Astrocyte of the spinal cord (primary cell): ENCODE measurements around the gene APBA2.

Experiments used
- DNase-seq: peaks from one replicate; pipeline ENCODE4 v3.0.0; 2011; ENCODE audit warnings: low read depth, low spot score
- H3K4me3 ChIP-seq: 2 replicates; pipeline ENCODE4 v1.5.1; 2011; ENCODE audit warnings: low read depth, mild to moderate bottlenecking, low read length, moderate library complexity
- CTCF ChIP-seq: IDR thresholded peaks from 2 replicates; pipeline ENCODE4 v1.5.1; 2012; ENCODE audit warnings: low read depth, mild to moderate bottlenecking, low read length, inconsistent platforms
- in situ Hi-C: cut with HindIII; loops from 2 replicates; pipeline ENCODE4 v1.10.0; 2017; ENCODE audit warnings: low sequenced_read_pairs

The APBA2 gene

GRCh38 chr15:28962851-28963710, 77.3 kb downstream of the APBA2 start:
- DNase-seq: no peak
- no peak for TF ChIP-seq CTCF
- in situ Hi-C loops: no loop called here
- H3K4me3 ChIP-seq: no peak overlapping the region

DNA sequence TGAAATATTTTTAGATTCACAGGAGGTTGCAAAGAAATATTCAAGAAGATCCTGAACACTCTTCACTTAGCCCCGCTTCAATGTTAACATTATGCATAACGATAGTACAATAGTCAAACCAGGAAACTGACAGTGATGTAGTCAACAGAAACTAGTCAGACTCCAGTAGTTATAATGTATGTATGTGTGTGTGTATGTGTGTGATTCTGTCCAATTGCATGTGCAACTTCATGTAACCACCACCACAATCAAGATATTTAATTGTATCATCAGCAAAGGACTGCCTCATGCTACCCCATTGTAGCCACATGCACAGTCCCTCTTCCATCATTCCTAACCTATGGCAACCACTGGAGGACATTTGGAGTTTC, 77.9 kb downstream of the APBA2 start:
- no peak for DNase-seq
- no peak overlapping the region for H3K4me3 ChIP-seq
- in situ Hi-C loops: no loop called here
- TF ChIP-seq CTCF: no peak

DNA sequence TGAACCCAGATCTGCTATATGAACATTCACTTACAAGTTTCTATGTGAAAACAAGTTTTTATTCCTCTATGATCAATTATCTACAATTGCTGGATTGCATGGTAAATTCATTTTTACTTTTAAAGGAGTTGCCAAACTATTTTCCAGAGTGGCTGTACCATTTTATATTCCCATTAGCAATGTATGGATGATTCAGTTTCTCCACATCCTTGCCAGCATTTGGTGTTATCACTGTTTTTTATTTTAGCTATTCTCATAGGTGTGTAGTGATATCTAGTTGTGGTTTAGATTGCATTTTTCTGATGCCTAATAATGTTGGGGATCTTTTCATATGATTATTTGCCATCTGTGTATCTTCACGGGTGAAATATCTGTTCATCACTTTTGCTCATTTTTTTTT, 78.3 kb downstream of the APBA2 start:
- H3K4me3 ChIP-seq: no peak overlapping the region
- DNase-seq: no peak
- in situ Hi-C loops: no loop called here
- no peak for TF ChIP-seq CTCF

GRCh38 chr15:28967066-28967465, 81.3 kb downstream of the APBA2 start:
- TF ChIP-seq CTCF: no peak
- in situ Hi-C loops: no loop called here
- H3K4me3 ChIP-seq: no peak overlapping the region
- DNase-seq: no peak

DNA sequence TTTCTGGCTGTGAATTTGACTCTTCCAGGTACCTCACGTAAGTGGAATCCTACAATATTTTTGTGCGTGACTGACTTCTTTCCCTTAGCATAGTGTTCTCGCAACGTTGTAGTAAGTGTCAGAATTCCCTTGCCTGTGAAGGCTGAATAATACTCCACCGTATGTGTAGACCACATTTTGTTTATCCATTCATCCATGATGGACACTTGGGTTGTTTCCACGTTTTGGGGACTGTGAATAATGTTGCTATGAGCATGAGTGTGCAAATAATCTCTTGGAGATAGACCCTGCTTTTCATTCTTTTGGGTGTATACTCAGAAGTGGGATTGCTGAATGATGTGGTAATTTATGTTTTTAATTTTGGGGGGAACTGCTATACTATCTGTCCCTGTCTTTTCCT, 82.2 kb downstream of the APBA2 start:
- in situ Hi-C loops: no loop called here
- TF ChIP-seq CTCF: no peak
- DNase-seq: no peak

DNA sequence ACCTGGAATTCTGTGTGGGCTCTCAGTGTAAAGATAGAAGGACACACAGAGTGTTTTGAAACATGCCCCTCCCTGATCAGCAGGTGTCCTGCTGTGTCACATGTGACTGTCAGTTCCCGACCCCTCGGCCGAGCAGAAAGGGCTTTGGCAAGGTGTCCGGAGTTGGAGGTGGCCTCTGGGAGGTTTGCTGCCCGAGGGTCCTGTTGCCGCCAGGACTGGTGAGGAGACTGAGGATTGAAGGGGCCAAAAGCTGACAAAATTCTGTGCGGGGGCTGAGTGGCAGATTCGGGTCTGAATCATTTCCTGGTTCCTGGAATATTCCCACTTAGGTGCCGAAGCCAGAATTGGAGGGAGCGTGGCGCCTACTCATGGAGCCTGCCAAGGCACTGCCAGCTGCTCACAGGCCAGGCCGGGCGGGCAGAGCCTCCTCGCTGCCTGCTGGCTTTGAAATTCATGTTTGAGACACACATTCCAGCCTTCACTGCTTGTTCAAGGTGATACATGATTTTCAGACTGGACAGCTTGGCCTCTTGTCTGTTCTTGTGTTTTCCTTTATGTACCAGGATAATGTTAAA, 83.8 kb downstream of the APBA2 start:
- in situ Hi-C loops: no loop called here
- no peak for TF ChIP-seq CTCF
- H3K4me3 ChIP-seq: no peak overlapping the region
- DNase-seq: no peak

More for the DNA sequence above, 82.2 kb downstream of the APBA2 start:
- H3K4me3 ChIP-seq: no peak overlapping the region
